ENCODE data around the gene LMNA.

DNA sequence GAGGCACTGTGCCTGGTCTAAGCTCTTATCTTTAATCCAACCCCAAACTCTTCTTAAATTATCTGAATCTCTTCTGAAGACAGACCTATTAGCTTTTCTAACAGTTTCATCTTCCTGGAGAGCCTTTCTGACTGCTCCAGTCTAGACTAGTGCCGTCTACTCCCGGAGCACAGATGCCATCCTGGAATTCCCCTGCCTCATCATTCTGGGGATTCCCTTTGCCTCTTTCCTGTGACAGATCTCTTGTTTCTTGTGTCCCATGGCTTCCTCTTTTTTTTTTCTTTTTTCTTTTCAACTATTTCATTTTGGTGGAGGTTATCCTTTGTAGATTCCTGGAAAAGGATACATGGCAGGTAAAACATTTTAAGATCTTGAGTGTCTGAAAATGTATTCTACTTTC, 50.6 kb downstream of the LMNA start:
- no peak for TF ChIP-seq CTCF (IDR thresholded peaks at IDR 0.05)
- TF ChIP-seq POLR2AphosphoS5 (IDR thresholded peaks at IDR 0.05), result no peak

Measured in stomach (tissue), 4 donors.